ENCODE measurements around the gene APLF.
"Not testable (repeated sequence)": the region's sequence is repeated elsewhere in the genome, so short reads cannot be mapped to it uniquely, and the experiment has no call there.

Gene APLF

GRCh38 chr2:68478688-68479087 lies 11.3 kb downstream of the APLF start:
- DNase-seq: no peak

- no peak for DNase-seq
Observed at GRCh38 chr2:68482296-68482820, 15.0 kb downstream of the APLF start.

GRCh38 chr2:68483011-68483410 lies 15.6 kb downstream of the APLF start:
- no peak for DNase-seq

GRCh38 chr2:68487773-68488355 lies 20.5 kb downstream of the APLF start:
- DNase-seq: no peak

GRCh38 chr2:68488605-68489004 lies 21.2 kb downstream of the APLF start:
- not testable (repeated sequence) for DNase-seq

GRCh38 chr2:68489282-68489681 lies 21.9 kb downstream of the APLF start:
- DNase-seq: no peak

GRCh38 chr2:68491582-68491981 lies 24.2 kb downstream of the APLF start:
- DNase-seq: no peak

GRCh38 chr2:68499133-68499532 lies 31.7 kb downstream of the APLF start:
- DNase-seq: no peak

- DNase-seq: no peak
Observed at GRCh38 chr2:68500649-68501048, 33.3 kb downstream of the APLF start.

GRCh38 chr2:68501768-68502167 lies 34.4 kb downstream of the APLF start:
- no peak for DNase-seq

GRCh38 chr2:68505603-68506159 lies 38.3 kb downstream of the APLF start:
- no peak for DNase-seq

GRCh38 chr2:68506170-68506569 lies 38.8 kb downstream of the APLF start:
- no peak for DNase-seq

GRCh38 chr2:68512326-68512725 lies 44.9 kb downstream of the APLF start:
- DNase-seq: no peak

GRCh38 chr2:68512966-68513365 lies 45.6 kb downstream of the APLF start:
- no peak for DNase-seq

GRCh38 chr2:68514316-68514929 lies 47.0 kb downstream of the APLF start:
- no peak for DNase-seq

- no peak for DNase-seq
Observed at GRCh38 chr2:68516051-68516955, 48.9 kb downstream of the APLF start.

- no peak for DNase-seq
Observed at GRCh38 chr2:68519236-68519635, 51.9 kb downstream of the APLF start.

GRCh38 chr2:68521037-68521436 lies 53.7 kb downstream of the APLF start:
- no peak for DNase-seq

- not testable (repeated sequence) for DNase-seq
Observed at GRCh38 chr2:68526943-68527342, 59.6 kb downstream of the APLF start.

- DNase-seq: not testable (repeated sequence)
Observed at GRCh38 chr2:68527343-68528081, 60.1 kb downstream of the APLF start.

GRCh38 chr2:68529156-68529555 lies 61.8 kb downstream of the APLF start:
- not testable (repeated sequence) for DNase-seq

GRCh38 chr2:68529651-68530050 lies 62.3 kb downstream of the APLF start:
- DNase-seq: not testable (repeated sequence)

GRCh38 chr2:68536000-68536399 lies 68.6 kb downstream of the APLF start:
- no peak for DNase-seq

Measured in T1000 (cell line).